ENCODE data around the gene GATC.

- TF ChIP-seq CTCF (IDR thresholded peaks at IDR 0.05): no peak
- TF ChIP-seq POLR2A (IDR thresholded peaks at IDR 0.05): no peak
- no peak for TF ChIP-seq EP300 (IDR thresholded peaks at IDR 0.05)
Measured at GRCh38 chr12:120504587-120504986, 58.3 kb downstream of the GATC start.
